Medulla oblongata (tissue), 1 donor: ENCODE results near the gene CHCHD3.
"Not testable (repeated sequence)": the region's sequence is repeated elsewhere in the genome, so short reads cannot be mapped to it uniquely, and the experiment has no call there.

Experiments used
- DNase-seq: peaks from one replicate; pipeline ENCODE4 v3.0.0-alpha.2; 2015; ENCODE audit errors: extremely low spot score

Gene CHCHD3

DNA sequence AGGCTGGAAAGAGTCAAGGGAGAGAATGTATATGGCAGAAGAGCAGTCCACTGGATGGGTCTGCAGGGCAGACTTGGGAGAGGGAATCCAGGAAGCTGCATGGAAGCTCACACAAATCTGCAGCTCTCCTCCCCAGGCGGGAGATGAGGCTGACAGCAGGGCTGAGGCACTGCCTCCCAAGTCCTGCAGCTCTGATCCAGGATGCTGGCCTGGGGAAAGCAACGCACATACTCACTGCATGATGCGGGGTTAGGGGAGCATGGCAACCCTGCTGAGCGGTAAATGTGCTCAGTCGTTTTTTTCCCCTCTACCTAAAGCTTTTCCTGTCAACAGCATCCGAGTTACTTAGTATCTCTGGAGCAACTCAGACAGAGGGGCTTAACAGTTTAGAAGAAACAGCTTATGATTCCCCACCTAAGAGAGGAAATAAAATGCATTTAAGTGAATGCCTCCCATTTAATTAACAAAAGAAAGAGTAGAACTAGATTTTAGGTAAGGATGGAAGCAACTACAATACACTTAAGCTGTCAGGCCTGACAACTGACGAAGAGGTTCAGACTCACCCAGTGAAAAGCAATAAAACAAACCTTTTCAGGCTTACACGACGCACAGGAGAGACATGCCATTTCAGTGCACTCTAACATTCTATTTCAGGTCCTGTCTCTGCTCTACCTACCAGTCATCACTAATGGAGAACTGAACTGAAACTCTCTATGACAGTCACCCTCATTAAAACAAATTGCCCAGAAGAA is 37.0 kb downstream of the CHCHD3 start:
- DNase-seq: no peak

- DNase-seq: no peak
Observed at GRCh38 chr7:133040674-133041073, 41.2 kb downstream of the CHCHD3 start.

- no peak for DNase-seq
Observed at GRCh38 chr7:133040178-133040577, 41.7 kb downstream of the CHCHD3 start.

DNA sequence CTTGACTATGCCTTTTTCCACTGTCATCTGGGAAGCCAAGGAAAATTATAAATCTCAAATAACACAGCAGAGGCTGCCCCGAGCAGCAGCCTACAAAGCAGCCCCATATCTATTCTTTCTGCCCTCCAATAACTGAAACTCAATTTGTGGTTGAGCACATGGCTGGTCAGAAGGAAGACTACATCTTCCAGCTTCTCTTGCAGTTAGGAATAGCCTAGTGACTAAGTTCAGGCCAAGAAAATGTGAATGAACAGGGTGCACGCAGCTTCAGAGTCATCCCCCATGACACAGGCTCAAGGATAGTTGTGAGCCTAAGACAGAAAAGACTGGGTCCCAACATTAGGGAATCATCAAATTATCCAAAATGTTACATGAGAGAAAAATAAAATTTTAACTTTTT is 42.3 kb downstream of the CHCHD3 start:
- DNase-seq: no peak

DNA sequence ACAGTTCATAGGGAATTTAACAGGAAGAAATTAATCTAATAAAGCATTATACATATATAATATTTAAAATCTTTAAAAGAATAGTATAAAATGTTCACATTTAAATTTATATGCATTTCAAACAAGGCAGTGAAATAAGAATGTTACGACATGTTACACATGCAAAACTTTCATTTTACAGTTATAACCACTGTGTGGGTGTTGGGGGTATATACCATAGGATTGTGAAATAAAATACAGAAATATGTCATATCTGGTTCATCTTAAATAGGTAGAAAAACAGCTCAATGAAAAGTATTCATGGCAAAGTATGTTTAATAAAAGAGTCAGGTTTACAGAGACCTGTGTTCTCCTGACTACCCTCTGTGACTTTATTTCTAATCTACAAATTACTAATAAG is 45.6 kb downstream of the CHCHD3 start:
- no peak for DNase-seq

GRCh38 chr7:133035240-133035639 is 46.6 kb downstream of the CHCHD3 start:
- not testable (repeated sequence) for DNase-seq

DNA sequence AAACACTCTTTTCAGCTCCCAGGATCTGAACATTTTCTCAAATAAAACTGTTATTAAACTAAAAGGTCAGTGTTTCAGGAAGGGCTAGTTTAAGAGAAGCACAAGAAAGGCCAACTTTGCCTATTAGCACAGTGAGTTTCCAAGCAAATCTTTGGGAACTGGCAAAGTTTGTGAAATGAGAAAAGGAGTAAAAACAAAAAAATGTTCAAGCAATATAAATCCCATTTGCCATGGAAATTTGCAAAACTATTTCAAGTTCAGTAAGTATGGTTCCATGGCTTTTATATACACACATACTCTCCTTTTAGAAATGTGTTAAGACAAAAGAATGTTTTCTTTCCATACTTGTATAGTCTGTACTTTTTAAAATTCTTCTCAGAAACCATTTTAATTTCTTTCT is 51.5 kb downstream of the CHCHD3 start:
- DNase-seq: peak; percentile 13

GRCh38 chr7:133029463-133029862 is 52.4 kb downstream of the CHCHD3 start:
- no peak for DNase-seq

DNA sequence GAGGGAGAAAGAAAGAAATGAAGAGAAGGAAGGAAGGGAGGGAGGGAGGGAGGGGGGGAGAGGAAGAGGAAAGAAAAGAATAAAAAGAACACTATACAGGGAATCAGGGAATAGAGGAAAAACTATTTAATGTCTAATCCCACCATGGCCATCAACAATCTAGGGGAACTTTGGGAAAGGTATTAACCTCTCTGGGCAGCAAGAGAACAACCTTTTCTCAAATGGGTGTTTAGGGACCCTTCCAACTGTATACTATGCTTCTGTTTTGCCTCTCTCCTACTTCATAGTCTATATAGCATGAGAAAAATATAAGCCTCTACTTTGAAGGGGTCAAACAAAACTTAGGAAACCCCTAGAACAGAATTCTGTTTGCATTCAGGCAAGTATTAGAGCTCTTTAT is 54.5 kb downstream of the CHCHD3 start:
- DNase-seq: no peak

DNA sequence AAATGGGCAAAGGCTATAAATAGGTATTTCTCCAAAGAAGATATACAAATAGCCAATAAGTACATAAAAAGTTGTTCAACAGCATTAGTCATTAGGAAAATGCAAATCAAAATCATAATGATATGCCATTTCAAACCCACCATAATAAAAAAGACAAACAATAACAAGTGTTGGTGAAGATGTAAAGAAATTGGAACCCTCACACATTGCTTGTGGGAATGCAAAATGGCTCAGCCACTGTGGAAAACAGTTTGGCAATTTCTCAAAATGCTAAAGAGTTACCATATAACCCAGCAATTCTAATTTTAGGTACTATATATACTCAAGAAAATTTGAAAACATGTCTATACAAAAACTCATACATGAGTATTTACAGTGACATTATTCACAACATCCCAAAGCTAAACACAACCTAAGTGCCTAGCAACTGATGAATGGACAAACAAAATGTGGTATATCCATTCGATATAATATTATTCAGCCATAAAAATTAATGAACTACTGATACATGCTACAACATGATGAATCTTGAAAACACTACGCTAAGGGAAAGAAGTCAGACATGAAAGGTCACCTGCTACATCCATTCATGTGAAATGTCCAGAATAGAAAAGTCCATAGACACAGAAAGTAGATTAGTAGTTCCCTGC is 55.6 kb downstream of the CHCHD3 start:
- no peak for DNase-seq

GRCh38 chr7:133025056-133025455 is 56.8 kb downstream of the CHCHD3 start:
- no peak for DNase-seq

DNA sequence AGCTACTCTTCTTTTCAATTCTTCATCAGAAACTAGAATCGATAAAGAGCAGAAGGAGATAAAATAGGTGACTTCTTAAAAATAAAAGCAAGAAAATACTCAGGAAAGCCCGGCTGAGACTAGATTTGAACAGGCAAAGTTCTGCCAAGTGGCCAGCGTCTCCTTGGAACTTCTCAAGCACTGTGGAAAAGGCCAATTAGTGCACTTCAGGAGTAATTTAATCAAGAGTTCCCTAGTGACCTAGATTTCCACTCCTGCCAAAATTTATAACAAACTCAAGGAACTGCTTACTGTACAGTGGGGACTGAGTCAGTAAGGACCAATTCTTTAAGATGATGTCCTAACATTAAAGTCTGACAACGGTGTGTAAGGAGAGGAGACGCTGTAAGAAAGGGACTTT is 57.3 kb downstream of the CHCHD3 start:
- DNase-seq: peak; percentile 20

DNA sequence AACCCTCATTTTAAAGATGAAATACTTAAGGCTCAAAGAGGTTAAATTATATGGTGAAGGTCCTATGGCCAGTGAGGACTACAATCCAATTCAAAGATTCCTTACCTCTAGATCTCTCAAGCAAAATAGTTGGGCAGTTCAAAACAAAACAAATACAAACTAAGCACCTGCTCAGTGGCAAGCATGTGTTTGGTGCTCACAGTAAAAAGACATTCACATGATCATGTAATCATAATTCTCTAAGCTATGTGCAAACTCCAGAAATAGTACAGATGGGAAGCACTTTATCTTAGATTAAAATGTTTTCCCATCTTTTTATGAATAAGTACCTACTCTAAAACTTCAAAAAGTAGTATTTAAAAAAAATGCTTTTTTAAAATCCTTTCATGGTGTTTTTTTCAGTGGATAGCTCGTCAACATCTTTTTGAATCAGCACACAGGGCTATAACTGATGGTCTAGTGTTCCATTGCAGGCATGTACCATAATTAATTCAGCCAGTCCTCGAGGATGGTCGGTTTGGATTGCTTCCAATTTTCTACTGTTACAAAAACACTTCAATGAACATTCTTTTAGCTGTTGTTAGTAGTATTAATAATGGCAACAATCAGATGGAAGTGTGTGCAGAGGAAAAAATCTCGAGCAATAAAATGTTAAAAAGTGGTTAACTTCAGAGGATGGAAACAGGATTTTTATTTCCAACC is 58.4 kb downstream of the CHCHD3 start:
- peak; percentile 16 for DNase-seq

- no peak for DNase-seq
Observed at GRCh38 chr7:133022661-133023060, 59.2 kb downstream of the CHCHD3 start.

- no peak for DNase-seq
Observed at GRCh38 chr7:133021196-133021595, 60.7 kb downstream of the CHCHD3 start.

DNA sequence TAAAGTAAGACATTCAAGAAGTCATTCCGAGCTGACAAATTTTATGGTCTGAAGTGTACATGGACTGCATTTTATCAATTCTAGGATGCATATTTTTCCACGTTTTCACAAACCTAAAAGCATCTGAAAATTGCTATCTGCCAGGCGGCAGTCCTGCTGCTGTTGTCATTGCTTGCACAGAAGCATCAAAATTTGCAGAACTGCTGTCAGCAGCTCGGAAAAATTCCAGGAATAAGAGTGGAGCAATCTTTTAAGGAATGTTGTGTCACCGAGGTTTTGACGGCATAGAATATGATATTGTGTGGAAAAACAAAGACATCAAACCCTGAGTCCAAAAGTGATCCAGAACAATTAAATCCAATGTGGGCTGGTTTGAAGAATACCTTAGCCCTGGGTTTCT is 61.4 kb downstream of the CHCHD3 start:
- no peak for DNase-seq

DNA sequence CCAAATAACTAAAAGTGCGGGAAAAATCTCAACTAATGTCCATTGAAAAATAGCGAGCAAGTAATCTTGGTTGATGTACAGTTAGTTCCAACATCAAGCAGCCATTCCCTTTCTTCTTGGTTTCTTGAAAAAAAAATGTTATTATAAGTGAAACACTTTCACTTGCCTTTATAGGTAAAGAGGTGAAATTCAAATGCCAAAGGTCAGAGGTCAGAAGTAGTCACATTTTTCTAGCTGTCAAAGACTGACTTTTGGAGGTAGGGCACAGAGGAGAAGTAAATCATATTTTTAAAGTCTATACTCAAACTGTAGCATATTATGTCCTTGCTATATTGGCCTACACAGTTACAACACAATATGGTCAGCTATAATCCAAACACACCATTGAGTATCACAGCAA is 62.3 kb downstream of the CHCHD3 start:
- no peak for DNase-seq

GRCh38 chr7:133016604-133017003 is 65.3 kb downstream of the CHCHD3 start:
- DNase-seq: no peak

DNA sequence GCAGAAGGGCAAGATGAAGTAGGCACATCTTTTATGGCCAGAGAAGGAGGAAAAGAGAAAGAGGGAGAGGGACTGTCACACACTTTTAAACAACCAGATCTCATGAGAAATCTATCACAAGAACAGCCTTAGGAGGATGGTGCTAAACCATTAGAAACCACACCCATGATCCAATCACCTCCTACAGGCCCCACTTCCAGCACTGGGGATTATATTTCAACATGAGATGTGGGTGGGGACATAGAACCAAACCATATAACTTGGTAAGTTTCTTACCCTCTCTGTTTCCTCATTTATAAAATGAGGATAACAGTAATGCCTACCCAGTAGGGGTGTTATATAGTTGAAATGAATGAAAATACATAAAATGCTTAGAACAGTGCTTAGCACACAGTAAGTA is 66.0 kb downstream of the CHCHD3 start:
- DNase-seq: no peak

DNA sequence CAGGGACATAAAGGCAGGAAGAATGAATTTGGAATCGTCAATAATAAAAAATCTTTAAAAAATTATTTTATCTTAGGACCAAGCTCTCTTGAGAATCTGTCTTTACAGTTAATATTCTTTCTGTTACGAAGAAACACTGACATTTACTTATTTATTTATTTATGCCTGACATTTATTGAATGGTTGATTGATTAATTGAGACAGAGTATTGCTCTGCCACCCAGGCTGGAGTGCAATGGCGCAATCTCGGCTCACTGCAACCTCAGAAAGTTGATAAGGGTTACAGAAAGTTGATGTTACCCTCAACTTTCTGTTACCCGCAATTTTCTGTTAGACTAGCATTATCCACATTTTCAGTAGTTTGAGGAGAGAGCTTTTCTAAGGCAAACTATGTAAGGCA is 70.1 kb downstream of the CHCHD3 start:
- DNase-seq: no peak

- no peak for DNase-seq
Observed at GRCh38 chr7:133009426-133010252, 72.3 kb downstream of the CHCHD3 start.

DNA sequence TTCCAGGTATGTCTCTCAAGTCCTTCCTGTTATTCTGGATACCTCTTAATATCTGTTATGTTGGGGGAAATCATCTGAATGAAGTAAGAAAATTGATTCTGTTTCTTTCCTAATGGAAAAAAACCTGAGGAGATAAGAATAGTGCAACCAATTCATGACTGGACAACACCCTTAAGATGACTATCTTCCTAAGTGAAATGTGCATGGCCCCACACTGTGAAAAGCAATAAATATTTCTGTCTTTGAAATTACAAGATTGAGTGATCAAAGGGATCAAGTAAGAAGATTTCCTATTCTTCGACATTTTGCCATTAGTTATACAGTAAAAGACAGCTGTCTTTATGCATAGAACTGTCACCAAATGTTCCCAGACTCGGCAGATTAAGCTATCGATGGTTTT is 73.9 kb downstream of the CHCHD3 start:
- no peak for DNase-seq
